ENCODE measurements around the gene FCER2.

DNA sequence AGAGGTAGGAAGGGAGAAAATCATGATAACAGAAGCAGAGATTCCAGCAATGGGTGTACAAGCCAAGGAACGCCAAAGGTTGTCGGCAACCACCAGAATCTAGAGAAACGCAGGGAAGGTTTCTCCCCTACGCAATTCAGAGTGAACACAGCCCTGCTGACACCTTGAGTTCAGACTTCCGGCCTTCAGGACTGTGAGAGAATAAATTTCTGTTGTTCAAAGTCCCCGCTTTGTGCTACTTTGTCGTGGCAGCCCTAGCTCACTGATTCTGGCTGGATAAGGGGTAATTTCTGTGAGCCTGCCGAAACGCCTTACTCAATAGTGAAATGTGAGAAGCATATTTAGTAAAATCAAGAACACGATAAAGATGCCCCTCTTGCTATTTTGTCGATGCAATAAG lies 35.3 kb upstream of the FCER2 start:
- TF ChIP-seq, protein P1, sequence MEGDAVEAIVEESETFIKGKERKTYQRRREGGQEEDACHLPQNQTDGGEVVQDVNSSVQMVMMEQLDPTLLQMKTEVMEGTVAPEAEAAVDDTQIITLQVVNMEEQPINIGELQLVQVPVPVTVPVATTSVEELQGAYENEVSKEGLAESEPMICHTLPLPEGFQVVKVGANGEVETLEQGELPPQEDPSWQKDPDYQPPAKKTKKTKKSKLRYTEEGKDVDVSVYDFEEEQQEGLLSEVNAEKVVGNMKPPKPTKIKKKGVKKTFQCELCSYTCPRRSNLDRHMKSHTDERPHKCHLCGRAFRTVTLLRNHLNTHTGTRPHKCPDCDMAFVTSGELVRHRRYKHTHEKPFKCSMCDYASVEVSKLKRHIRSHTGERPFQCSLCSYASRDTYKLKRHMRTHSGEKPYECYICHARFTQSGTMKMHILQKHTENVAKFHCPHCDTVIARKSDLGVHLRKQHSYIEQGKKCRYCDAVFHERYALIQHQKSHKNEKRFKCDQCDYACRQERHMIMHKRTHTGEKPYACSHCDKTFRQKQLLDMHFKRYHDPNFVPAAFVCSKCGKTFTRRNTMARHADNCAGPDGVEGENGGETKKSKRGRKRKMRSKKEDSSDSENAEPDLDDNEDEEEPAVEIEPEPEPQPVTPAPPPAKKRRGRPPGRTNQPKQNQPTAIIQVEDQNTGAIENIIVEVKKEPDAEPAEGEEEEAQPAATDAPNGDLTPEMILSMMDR (IDR thresholded peaks at IDR 0.05), result no peak
- no peak for TF ChIP-seq POLR2A (IDR thresholded peaks at IDR 0.05)
- no peak for TF ChIP-seq POLR2AphosphoS5 (IDR thresholded peaks at IDR 0.05)
